Measurements from ENCODE around the gene WDR75. TPM values are rescaled to one million over a fixed set of nuclear protein-coding genes. Genes with fewer than 3 reads are reported as not detected.

The WDR75 gene
- total RNA-seq, 3 donors from 2014 or later (not counting 1 experiment from before 2014, with no cell fraction given): 31.4 to 38.5 (median 32.3) TPM

DNA sequence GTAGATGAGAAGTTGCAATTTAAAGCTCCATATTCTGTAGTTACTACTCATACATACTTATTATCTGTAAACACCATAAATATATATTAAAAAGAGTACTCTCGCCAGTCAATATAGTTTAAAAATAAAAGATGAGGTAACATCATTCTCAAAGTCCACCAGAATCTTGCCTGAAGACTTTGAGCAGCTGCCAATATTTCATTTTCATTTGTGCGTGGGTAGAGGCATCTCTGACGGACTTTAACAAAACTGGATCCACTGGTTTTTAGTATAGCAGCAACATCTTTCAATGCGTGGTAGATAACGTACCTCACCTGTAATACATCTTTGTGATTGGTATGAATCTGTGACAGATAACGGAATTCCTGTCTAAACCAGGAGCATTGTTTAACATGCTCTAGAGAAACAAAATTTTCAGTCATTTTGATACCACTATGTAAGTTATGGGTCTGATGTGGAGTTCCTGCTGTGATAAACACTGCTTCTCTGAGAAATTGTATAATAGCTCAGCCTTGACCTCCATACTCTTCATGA lies 45.0 kb downstream of the WDR75 start:
- intact Hi-C loops (cut with micrococcal nuclease): no loop called here
- Histone ChIP-seq H3K4me3 (ENCODE audit: low read length) (no peak overlapping the region), H3K27me3 (ENCODE audit: control insufficient read depth, insufficient read depth, low read length) (no peaks in the 10 kb centered on the region), H3K4me1 (ENCODE audit: control insufficient read depth, insufficient read depth, low read length) (no peaks in the 10 kb centered on the region), H3K9me3 (ENCODE audit: control insufficient read depth, insufficient read depth, low read length) (no peaks in the 10 kb centered on the region), H3K36me3 (ENCODE audit: control insufficient read depth, insufficient read depth, low read length) (no peaks in the 10 kb centered on the region), H3K27ac (ENCODE audit: low read length) (no peak overlapping the region)
- no peaks in the 10 kb centered on the region for H3K4me1 Mint-ChIP-seq
- TF ChIP-seq, protein P1, sequence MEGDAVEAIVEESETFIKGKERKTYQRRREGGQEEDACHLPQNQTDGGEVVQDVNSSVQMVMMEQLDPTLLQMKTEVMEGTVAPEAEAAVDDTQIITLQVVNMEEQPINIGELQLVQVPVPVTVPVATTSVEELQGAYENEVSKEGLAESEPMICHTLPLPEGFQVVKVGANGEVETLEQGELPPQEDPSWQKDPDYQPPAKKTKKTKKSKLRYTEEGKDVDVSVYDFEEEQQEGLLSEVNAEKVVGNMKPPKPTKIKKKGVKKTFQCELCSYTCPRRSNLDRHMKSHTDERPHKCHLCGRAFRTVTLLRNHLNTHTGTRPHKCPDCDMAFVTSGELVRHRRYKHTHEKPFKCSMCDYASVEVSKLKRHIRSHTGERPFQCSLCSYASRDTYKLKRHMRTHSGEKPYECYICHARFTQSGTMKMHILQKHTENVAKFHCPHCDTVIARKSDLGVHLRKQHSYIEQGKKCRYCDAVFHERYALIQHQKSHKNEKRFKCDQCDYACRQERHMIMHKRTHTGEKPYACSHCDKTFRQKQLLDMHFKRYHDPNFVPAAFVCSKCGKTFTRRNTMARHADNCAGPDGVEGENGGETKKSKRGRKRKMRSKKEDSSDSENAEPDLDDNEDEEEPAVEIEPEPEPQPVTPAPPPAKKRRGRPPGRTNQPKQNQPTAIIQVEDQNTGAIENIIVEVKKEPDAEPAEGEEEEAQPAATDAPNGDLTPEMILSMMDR (IDR thresholded peaks at IDR 0.05): no peak
- ATAC-seq: no peak
- no peak for DNase-seq
- no peaks in the 10 kb centered on the region for H3K9me3 Mint-ChIP-seq
- no peak overlapping the region for H3K4me3 Mint-ChIP-seq
- H3K27me3 Mint-ChIP-seq (ENCODE audit: low read depth in 2 of 2): peaks cover 2 to 17% of the 10 kb centered on the region in 2 donors
- no peak overlapping the region for H3K27ac Mint-ChIP-seq
- 99% methylated on average over 5 of the region's 6 CpGs for WGBS (ENCODE audit: insufficient coverage)
- no peaks in the 10 kb centered on the region for H3K36me3 Mint-ChIP-seq

GRCh38 chr2:189487283-189488007 lies 46.2 kb downstream of the WDR75 start:
- Mint-ChIP-seq H3K27me3 (ENCODE audit: low read depth in 2 of 2) (peaks cover 2 to 21% of the 10 kb centered on the region in 2 donors), H3K27ac (no peak overlapping the region), H3K4me3 (no peak overlapping the region), H3K9me3 (no peaks in the 10 kb centered on the region), H3K4me1 (no peaks in the 10 kb centered on the region), H3K36me3 (no peaks in the 10 kb centered on the region)
- ATAC-seq: no peak
- TF ChIP-seq, protein P1 (IDR thresholded peaks at IDR 0.05): no peak
- intact Hi-C loops (cut with micrococcal nuclease): no loop called here
- no peak for DNase-seq
- H3K27ac ChIP-seq (ENCODE audit: low read length): no peak overlapping the region
- no peaks in the 10 kb centered on the region for H3K9me3 ChIP-seq (ENCODE audit: control insufficient read depth, insufficient read depth, low read length)
- H3K27me3 ChIP-seq (ENCODE audit: control insufficient read depth, insufficient read depth, low read length): no peaks in the 10 kb centered on the region
- no peaks in the 10 kb centered on the region for H3K4me1 ChIP-seq (ENCODE audit: control insufficient read depth, insufficient read depth, low read length)
- no peak overlapping the region for H3K4me3 ChIP-seq (ENCODE audit: low read length)
- H3K36me3 ChIP-seq (ENCODE audit: control insufficient read depth, insufficient read depth, low read length): no peaks in the 10 kb centered on the region
- WGBS (ENCODE audit: insufficient coverage): 78% methylated on average over 2 of the region's 2 CpGs

- intact Hi-C loops (cut with micrococcal nuclease): no loop called here
- DNase-seq (no peak), ATAC-seq (no peak)
- Histone ChIP-seq H3K27me3 (ENCODE audit: control insufficient read depth, insufficient read depth, low read length) (no peaks in the 10 kb centered on the region), H3K4me3 (ENCODE audit: low read length) (no peak overlapping the region), H3K27ac (ENCODE audit: low read length) (no peak overlapping the region), H3K9me3 (ENCODE audit: control insufficient read depth, insufficient read depth, low read length) (no peaks in the 10 kb centered on the region), H3K36me3 (ENCODE audit: control insufficient read depth, insufficient read depth, low read length) (no peaks in the 10 kb centered on the region), H3K4me1 (ENCODE audit: control insufficient read depth, insufficient read depth, low read length) (no peaks in the 10 kb centered on the region)
- H3K36me3 Mint-ChIP-seq: no peaks in the 10 kb centered on the region
- no peak overlapping the region for H3K4me3 Mint-ChIP-seq
- H3K27ac Mint-ChIP-seq: no peak overlapping the region
- peaks cover 2 to 26% of the 10 kb centered on the region in 2 donors for H3K27me3 Mint-ChIP-seq (ENCODE audit: low read depth in 2 of 2)
- WGBS (ENCODE audit: insufficient coverage): 76% methylated on average over 1 of the region's 1 CpG
- H3K4me1 Mint-ChIP-seq: no peaks in the 10 kb centered on the region
- TF ChIP-seq, protein P1 (IDR thresholded peaks at IDR 0.05): no peak
- H3K9me3 Mint-ChIP-seq: no peaks in the 10 kb centered on the region
These were observed 46.7 kb downstream of the WDR75 start for GRCh38 chr2:189488008-189488310.

DNA sequence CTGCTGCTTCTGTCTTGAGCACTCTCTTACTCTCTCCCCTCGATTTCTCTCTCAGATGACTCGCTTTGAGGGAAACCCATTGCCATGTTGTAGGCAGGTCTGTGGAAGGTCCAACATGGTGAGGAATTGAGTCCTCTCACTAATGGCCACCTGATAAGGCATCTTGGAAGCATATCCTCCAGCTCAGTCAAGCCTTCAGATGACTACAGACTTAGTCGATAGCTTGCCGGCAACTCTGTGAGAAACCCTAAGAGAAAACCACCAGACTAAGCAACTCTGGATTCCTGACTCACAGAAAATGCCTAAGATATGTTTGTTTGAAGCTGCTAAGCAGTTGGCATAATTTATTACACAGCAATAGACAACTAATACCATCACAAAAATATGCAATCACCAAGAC lies 51.2 kb downstream of the WDR75 start:
- Mint-ChIP-seq H3K27ac (no peak overlapping the region), H3K27me3 (ENCODE audit: low read depth in 2 of 2) (peaks cover 2 to 17% of the 10 kb centered on the region in 2 donors), H3K4me1 (no peaks in the 10 kb centered on the region), H3K4me3 (no peak overlapping the region), H3K9me3 (no peaks in the 10 kb centered on the region), H3K36me3 (no peaks in the 10 kb centered on the region)
- DNase-seq: no peak
- Histone ChIP-seq H3K27me3 (ENCODE audit: control insufficient read depth, insufficient read depth, low read length) (no peaks in the 10 kb centered on the region), H3K4me1 (ENCODE audit: control insufficient read depth, insufficient read depth, low read length) (no peaks in the 10 kb centered on the region), H3K4me3 (ENCODE audit: low read length) (no peak overlapping the region), H3K27ac (ENCODE audit: low read length) (no peak overlapping the region), H3K9me3 (ENCODE audit: control insufficient read depth, insufficient read depth, low read length) (no peaks in the 10 kb centered on the region), H3K36me3 (ENCODE audit: control insufficient read depth, insufficient read depth, low read length) (no peaks in the 10 kb centered on the region)
- no peak for ATAC-seq
- TF ChIP-seq, protein P1 (IDR thresholded peaks at IDR 0.05): no peak
- intact Hi-C loops (cut with micrococcal nuclease): no loop called here
- 100% methylated on average over 3 of the region's 4 CpGs for WGBS (ENCODE audit: insufficient coverage)
